Activated T-cell treated with anti-CD3 and anti-CD28 coated beads, Interleukin-2, amount 50 U/mL, for 4 hours (primary cell): Measurements from ENCODE around the gene SART1. TPM values are rescaled to one million over a fixed set of nuclear protein-coding genes. Genes with fewer than 3 reads are reported as not detected.
A peak's percentile ranks its signal among the peaks of the same experiment; 100 is the strongest.

Source experiments
- ATAC-seq, 2 donors: fragments of 200-7000 bp; cut with Tn5 transposase; one replicate each; pipeline ENCODE4 v1.10.0; 2021
- DNase-seq: peaks from one replicate; pipeline ENCODE4 v3.0.0-alpha.2; 2020
- H3K27me3 Mint-ChIP-seq: one replicate; pipeline ENCODE4 v1.8.0; 2021; ENCODE audit warnings: low read depth, mixed read lengths
- H3K36me3 Mint-ChIP-seq: one replicate; pipeline ENCODE4 v1.8.0; 2022; ENCODE audit warnings: mixed read lengths; ENCODE audit not compliant: insufficient read depth
- H3K4me1 Mint-ChIP-seq: one replicate; pipeline ENCODE4 v1.8.0; 2021; ENCODE audit warnings: low read depth, mixed read lengths
- H3K4me3 Mint-ChIP-seq: one replicate; pipeline ENCODE4 v1.8.0; 2021; ENCODE audit warnings: mild to moderate bottlenecking, moderate library complexity, mixed read lengths
- H3K9me3 Mint-ChIP-seq: one replicate; pipeline ENCODE4 v1.8.0; 2021; ENCODE audit warnings: mixed read lengths
- total RNA-seq, 3 donors: library from RNA; stranded (reverse); gene quantifications; one replicate each; pipeline ENCODE4 v1.2.1, GENCODE V29; 2021

Gene SART1
- total RNA-seq, 3 donors from 2014 or later: 90.8 to 105 (median 100) TPM

GRCh38 chr11:65981972-65982823, 20.7 kb downstream of the SART1 start:
- Mint-ChIP-seq H3K36me3 (peaks cover 15% of the 10 kb centered on the region), H3K27me3 (no peaks in the 10 kb centered on the region), H3K4me1 (no peaks in the 10 kb centered on the region), H3K4me3 (no peak overlapping the region), H3K9me3 (no peaks in the 10 kb centered on the region)
- ATAC-seq (peak in 1 of 2 donors; percentile 15), DNase-seq (no peak)

DNA sequence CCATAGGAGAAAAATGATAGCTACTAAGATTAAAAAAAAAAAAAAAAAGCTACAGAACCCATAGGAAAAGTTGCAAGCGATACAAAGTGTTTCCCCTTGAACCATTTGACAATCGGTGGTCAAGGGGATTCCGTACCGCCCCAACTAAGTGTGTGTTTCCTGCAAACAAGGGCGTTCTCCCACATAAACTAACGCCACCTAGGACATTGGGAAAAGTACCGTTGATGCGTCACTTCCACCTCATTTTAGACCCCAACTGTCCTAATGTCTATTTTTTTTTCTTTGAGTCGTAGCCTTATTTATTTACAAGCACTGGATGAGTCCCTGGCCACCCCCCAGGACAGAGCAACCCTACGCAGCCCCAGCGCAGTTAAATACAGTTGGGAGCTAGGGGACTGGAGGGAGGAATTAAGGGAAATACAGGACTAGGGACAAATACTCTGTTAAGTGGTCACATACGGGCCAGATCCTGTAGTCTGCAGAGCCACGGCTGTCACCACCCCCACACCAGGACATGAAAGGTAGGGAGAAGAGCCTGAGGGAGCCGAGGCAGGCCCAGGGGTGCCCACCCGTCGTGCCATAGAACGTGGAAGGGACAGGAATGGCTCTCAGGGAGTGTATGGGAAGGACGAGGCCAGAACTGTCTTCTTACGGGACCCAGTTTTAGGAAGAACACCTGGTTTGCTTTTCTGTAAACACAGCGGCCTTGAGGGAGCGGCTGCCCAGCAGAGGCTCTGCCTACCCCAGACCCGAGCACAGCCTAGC, 21.5 kb downstream of the SART1 start:
- ATAC-seq (no peak), DNase-seq (no peak)
- Mint-ChIP-seq H3K4me3 (no peak overlapping the region), H3K27me3 (no peaks in the 10 kb centered on the region), H3K4me1 (no peaks in the 10 kb centered on the region), H3K36me3 (peaks cover 10% of the 10 kb centered on the region), H3K9me3 (no peaks in the 10 kb centered on the region)

- H3K4me3 Mint-ChIP-seq: no peak overlapping the region
- no peaks in the 10 kb centered on the region for H3K27me3 Mint-ChIP-seq
- ATAC-seq (no peak), DNase-seq (no peak)
- no peaks in the 10 kb centered on the region for H3K4me1 Mint-ChIP-seq
- H3K9me3 Mint-ChIP-seq: no peaks in the 10 kb centered on the region
- peaks cover 7% of the 10 kb centered on the region for H3K36me3 Mint-ChIP-seq
These were observed 22.1 kb downstream of the SART1 start for GRCh38 chr11:65983589-65983987.

- Mint-ChIP-seq H3K9me3 (no peaks in the 10 kb centered on the region), H3K27me3 (no peaks in the 10 kb centered on the region), H3K4me3 (no peak overlapping the region), H3K4me1 (peaks cover 5% of the 10 kb centered on the region), H3K36me3 (no peaks in the 10 kb centered on the region)
- ATAC-seq: no peak
- no peak for DNase-seq
These were observed 25.8 kb downstream of the SART1 start for GRCh38 chr11:65987336-65987735.

DNA sequence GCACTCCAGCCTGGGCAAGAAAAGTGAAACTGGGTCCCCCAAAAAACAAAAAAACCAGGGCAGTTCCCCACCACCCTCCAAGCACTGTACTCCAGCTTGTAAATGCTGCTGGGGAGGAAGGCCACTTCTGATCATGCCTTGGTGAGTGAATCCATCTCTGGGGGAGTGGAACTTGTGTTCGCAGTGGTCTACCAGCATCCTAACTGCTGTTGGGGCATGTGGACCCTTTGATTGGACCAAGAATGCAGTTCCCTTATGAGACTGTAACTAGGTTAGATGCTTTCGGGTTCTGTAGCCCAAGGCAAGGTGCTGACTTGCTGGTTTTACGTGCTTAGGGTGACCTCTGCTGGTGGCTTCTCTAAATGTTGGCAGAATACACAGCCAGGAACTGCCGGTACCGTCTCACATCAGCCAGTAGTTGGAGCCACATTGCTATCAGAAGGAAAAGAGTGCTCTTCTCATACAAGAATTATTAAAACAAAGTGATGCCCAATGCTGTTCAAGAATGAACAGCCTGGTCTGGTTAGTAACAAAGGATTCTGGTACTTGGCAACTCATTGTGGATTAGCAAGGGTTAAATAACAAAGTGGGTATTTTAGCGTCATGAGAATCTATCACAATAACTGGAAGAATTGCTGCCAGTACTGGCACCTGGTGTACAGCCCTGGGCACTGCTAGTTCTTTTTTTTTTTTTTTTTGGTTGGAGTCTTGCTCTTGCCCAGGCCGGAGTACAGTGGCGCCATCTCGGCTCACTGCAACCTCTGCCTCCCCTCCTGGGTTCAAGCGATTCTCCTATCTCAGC, 27.5 kb downstream of the SART1 start:
- H3K9me3 Mint-ChIP-seq: no peaks in the 10 kb centered on the region

DNA sequence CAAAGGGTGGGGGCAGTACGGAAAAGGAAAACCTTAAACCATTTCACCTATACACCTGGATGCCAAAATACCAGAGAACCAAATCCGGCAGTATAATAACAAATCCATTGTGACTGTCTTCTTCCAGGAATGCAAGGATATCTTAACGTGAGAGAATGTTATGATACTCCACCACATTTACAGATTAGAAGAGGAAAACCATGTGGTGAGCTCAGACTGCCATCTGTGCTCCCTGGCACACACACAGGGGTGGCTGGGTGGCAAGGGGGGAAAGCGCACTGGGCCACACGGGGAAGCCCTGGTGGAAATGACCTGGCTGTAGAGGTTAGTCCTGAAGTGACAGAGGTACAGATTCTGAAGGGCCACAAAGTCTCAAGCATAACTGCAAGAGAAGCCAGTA, 30.5 kb downstream of the SART1 start:
- Mint-ChIP-seq H3K4me3 (no peak overlapping the region), H3K27me3 (no peaks in the 10 kb centered on the region), H3K4me1 (peaks cover 5% of the 10 kb centered on the region), H3K36me3 (peaks cover 3% of the 10 kb centered on the region), H3K9me3 (no peaks in the 10 kb centered on the region)
- no peak for DNase-seq
- ATAC-seq: no peak

More for the DNA sequence above, 27.5 kb downstream of the SART1 start:
- ATAC-seq (peak; percentile 100), DNase-seq (peak; percentile 89)
- H3K4me1 Mint-ChIP-seq: peaks cover 5% of the 10 kb centered on the region
- H3K36me3 Mint-ChIP-seq: no peaks in the 10 kb centered on the region
- H3K27me3 Mint-ChIP-seq: no peaks in the 10 kb centered on the region
- H3K4me3 Mint-ChIP-seq: no peak overlapping the region

DNA sequence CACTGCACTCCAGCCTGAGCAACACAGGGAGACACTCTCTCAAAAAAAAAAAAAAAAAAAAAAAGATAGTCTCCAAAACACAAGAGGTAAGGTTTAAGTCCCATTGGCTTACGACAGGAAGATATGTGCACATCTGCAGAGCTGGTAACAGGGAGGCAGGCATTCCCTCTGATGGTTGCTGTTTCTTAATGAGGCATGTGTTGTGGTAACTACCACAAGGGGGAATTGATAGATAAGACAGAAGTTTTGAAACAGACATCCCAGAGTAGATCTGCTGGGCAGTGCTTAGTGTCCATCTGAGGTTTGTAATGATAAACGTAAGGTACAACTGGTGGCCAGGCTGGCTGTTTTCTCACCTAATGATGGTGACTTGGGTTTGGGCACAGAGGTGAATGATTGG, 35.8 kb downstream of the SART1 start:
- Mint-ChIP-seq H3K4me3 (no peak overlapping the region), H3K27me3 (no peaks in the 10 kb centered on the region), H3K4me1 (peaks cover 15% of the 10 kb centered on the region), H3K9me3 (no peaks in the 10 kb centered on the region), H3K36me3 (peaks cover 25% of the 10 kb centered on the region)
- DNase-seq: no peak
- no peak for ATAC-seq

DNA sequence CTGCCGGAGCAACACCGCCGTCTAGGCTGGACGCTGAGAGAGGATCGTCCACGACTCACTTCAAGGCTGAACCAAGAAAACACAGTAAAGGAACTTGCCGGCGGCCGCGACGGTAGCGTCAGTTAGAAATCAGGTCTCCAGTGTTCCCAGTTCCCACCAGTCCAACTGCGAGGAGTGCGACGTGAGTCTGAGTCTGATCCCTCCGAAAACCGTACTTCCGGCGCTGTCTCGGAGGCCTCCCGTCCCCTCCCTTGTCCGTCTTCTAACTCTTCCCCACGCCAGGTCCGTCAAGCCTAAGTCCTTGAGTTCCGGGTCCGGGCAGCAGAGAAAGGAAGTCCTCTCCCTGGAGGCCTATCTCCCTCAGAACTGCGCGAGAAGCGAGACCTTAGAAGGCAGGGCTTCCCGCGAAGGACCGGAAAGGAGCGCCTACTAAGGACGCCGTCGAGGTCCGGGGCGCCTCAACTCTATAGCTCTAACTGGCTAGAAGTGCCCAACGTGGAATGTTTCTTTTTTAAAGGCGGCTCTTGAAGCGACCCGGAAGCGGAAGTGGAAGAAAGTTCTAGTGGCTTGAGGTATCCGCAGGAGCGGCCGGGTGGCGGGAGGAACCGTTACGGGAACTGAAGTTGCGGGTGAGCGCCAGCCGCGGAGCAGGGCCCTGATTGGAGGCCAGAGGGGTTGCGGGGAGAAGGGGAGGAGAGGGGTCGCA, 40.6 kb downstream of the SART1 start, which contains the start of the genes BANF1 and EIF1AD:
TSS of gene BANF1 (plus strand) at position 562 of the 706 bp plus-strand sequence. CDS start 748 bp downstream, outside the sequence.
TSS of gene EIF1AD (minus strand) at position 216 of the 706 bp plus-strand sequence. CDS start 1,768 bp downstream, outside the sequence.
- ATAC-seq (peak; percentile 93 to 95), DNase-seq (peak; percentile 86)
- peaks cover 23% of the 10 kb centered on the region for H3K4me1 Mint-ChIP-seq
- H3K9me3 Mint-ChIP-seq: no peaks in the 10 kb centered on the region
- H3K4me3 Mint-ChIP-seq: peak within 1 kb of the TSS; percentile 97
- H3K36me3 Mint-ChIP-seq: peaks cover 33% of the 10 kb centered on the region
- no peaks in the 10 kb centered on the region for H3K27me3 Mint-ChIP-seq

DNA sequence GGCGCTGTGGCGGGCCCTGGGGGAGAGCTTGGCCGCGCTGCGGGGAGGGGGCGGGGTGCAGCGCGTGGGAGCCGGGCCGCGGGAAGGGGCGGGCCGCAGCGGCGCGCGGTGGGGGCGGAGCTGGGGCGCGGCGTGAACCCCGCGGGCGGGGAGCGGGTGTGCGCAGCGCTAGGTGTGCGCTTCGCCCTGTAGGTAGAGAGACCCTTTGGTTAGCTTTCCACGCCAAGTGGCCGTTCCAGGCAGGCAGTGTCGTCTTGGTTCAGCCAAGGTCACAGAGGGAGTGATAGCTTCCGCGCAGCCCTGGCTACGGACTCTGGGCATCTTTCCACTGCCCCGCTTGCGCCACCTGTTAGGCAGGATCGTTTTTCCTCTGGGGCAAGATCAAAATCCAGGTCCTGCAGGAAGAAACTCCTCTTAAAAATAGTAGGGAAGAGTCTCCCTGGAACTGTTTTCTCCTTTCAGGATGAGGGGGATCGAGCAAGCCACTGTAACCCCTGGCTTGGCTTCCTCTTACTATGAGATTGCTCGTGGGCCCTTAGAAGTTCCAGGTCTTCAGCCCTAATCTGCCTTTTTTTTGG, 41.2 kb downstream of the SART1 start:
- H3K9me3 Mint-ChIP-seq: no peaks in the 10 kb centered on the region
- peaks cover 26% of the 10 kb centered on the region for H3K36me3 Mint-ChIP-seq
- peak overlapping the region; percentile 97 for H3K4me3 Mint-ChIP-seq
- H3K4me1 Mint-ChIP-seq: peaks cover 23% of the 10 kb centered on the region
- no peaks in the 10 kb centered on the region for H3K27me3 Mint-ChIP-seq
- ATAC-seq (peak; percentile 75 to 77), DNase-seq (peak; percentile 67)

DNA sequence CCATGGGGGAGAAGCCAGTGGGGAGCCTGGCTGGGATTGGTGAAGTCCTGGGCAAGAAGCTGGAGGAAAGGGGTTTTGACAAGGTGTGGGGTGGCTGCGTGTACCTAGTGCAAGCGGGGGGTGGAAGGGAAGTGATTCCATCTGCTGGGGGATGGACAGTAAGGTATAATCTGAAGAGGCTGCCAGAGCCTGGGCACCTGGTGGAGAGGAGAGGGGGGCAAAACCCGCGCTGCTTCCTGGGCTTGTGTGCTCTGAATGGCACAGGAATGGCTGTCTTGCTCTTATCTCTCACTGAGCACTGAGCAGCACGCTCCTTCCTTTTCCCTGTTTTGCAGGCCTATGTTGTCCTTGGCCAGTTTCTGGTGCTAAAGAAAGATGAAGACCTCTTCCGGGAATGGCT, 41.8 kb downstream of the SART1 start:
- Mint-ChIP-seq H3K36me3 (peaks cover 21% of the 10 kb centered on the region), H3K4me3 (peak overlapping the region; percentile 97), H3K27me3 (no peaks in the 10 kb centered on the region), H3K4me1 (peaks cover 23% of the 10 kb centered on the region), H3K9me3 (no peaks in the 10 kb centered on the region)
- no peak for DNase-seq
- ATAC-seq: no peak

- no peaks in the 10 kb centered on the region for H3K27me3 Mint-ChIP-seq
- H3K4me1 Mint-ChIP-seq: peaks cover 23% of the 10 kb centered on the region
- no peak for DNase-seq
- H3K9me3 Mint-ChIP-seq: no peaks in the 10 kb centered on the region
- peak overlapping the region; percentile 97 for H3K4me3 Mint-ChIP-seq
- H3K36me3 Mint-ChIP-seq: peaks cover 12% of the 10 kb centered on the region
- no peak for ATAC-seq
These were observed 42.7 kb downstream of the SART1 start for GRCh38 chr11:66004186-66004585.

DNA sequence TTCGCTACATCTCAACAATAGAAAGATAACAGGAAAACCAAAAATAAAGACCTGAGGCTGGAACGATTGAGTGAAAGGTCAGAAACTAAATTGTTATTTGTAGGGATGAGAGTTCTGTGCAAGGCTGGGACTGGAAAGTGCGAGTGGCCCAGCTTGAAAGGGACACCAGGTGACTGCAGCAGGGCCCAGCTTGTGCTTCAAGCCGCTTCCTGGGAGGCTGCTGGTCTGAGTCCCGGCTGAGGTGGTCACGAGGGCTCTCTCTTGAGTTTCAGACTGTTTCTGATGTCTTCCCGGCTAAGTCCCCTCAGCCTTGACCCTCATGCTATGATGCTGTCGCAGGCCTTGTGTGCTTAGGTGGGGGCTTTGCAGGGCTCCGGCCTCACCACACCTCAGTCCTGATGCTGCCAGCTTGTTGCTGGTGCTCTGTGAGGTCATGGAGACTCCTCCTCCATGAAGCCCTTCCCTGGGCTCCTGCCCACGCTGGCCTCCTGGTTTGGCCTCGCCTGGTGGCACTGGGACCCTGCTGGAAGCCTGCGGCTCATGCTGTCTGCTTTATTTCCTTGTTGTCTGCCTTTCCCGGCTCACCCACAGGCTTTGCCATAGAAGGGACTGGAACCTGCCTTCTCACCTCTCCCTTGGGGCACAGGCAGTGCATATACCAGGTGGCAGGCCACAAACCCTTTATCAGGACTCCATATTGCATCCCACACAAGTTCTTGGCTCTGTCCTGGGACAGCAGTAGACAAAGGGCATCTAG, 44.8 kb downstream of the SART1 start:
- ATAC-seq (no peak), DNase-seq (no peak)
- peaks cover 11% of the 10 kb centered on the region for H3K4me1 Mint-ChIP-seq
- no peak overlapping the region for H3K4me3 Mint-ChIP-seq
- H3K9me3 Mint-ChIP-seq: no peaks in the 10 kb centered on the region
- peaks cover 7% of the 10 kb centered on the region for H3K27me3 Mint-ChIP-seq
- peaks cover 10% of the 10 kb centered on the region for H3K36me3 Mint-ChIP-seq

- DNase-seq (no peak), ATAC-seq (no peak)
- peaks cover 10% of the 10 kb centered on the region for H3K36me3 Mint-ChIP-seq
- H3K4me3 Mint-ChIP-seq: no peak overlapping the region
- no peaks in the 10 kb centered on the region for H3K9me3 Mint-ChIP-seq
- H3K27me3 Mint-ChIP-seq: peaks cover 10% of the 10 kb centered on the region
- peaks cover 9% of the 10 kb centered on the region for H3K4me1 Mint-ChIP-seq
These were observed 45.3 kb downstream of the SART1 start for GRCh38 chr11:66006891-66007176.
